Sigmoid colon (tissue), 7 donors: ENCODE measurements around the gene PRSS2. TPM values are rescaled to one million over a fixed set of nuclear protein-coding genes. Genes with fewer than 3 reads are reported as not detected.

Source experiments
- DNase-seq: peaks from one replicate; pipeline ENCODE4 v3.0.0-alpha.2; 2019
- H3K27ac ChIP-seq, 4 donors: fragments of 200-600 bp; sonication (generic); one replicate each; pipeline ENCODE4 v1.5.1; 2016 to 2019; ENCODE audit warnings: mild to moderate bottlenecking in 1 of 4
- H3K27me3 ChIP-seq, 3 donors: fragments of 200-600 bp; sonication (generic); one replicate each; pipeline ENCODE4 v1.5.1; 2019; ENCODE audit warnings: mild to moderate bottlenecking in 1 of 3
- H3K36me3 ChIP-seq, 4 donors: fragments of 200-600 bp; sonication (generic); one replicate each; pipeline ENCODE4 v1.5.1; 2016 to 2019
- H3K4me1 ChIP-seq, 4 donors: fragments of 200-600 bp; sonication (generic); one replicate each; pipeline ENCODE4 v1.5.1; 2017 to 2019
- H3K4me3 ChIP-seq, 4 donors: fragments of 200-600 bp; sonication (generic); one replicate each; pipeline ENCODE4 v1.5.1; 2017 to 2019; ENCODE audit warnings: mild to moderate bottlenecking in 2 of 4, moderate library complexity in 1 of 4
- H3K9me3 ChIP-seq, 4 donors: fragments of 200-600 bp in 3 of 4; sonication (generic) in 3 of 4; one replicate each; pipeline versions ENCODE4 v1.5.1 to v1.6.1; 2013 to 2019
- EP300 ChIP-seq, 4 donors: sonication (generic); formaldehyde crosslinking; IDR thresholded peaks; one replicate each; pipeline ENCODE4 v1.6.1; 2017; ENCODE audit warnings: antibody characterized with exemption in 4 of 4
- POLR2A ChIP-seq, 2 donors: fragments of 450-650 bp; IDR thresholded peaks; one replicate each; pipeline ENCODE4 v1.6.1; 2016; ENCODE audit warnings: antibody characterized with exemption in 2 of 2, mild to moderate bottlenecking in 2 of 2, moderate library complexity in 2 of 2
- POLR2AphosphoS5 ChIP-seq, 4 donors: sonication (generic); formaldehyde crosslinking; IDR thresholded peaks; one replicate each; pipeline ENCODE4 v1.6.1; 2017; ENCODE audit warnings: antibody characterized with exemption in 4 of 4
- WGBS, 2 donors: extraction: QIAGEN DNeasy Blood & Tissue Kit; methylation state at CpG; one replicate each; pipeline ENCODE4 v1.1.7; 2013; 5-methylcytosine and 5-hydroxymethylcytosine counted together
- intact Hi-C: fragments of 100-400 bp; cut with DNase I; formaldehyde crosslinking; loops from one replicate; pipeline ENCODE4 v1.15.1; 2023
- polyA plus RNA-seq, 3 donors: library from polyadenylated mRNA; stranded (reverse); fragments of 200-250 nt; gene quantifications; one replicate each; pipeline ENCODE4 v1.2.3, GENCODE V29; 2013
- total RNA-seq, 4 donors: library from RNA; depleted of rRNA; stranded (reverse); fragments of >200 nt; gene quantifications; one replicate each; pipeline ENCODE4 v1.1.0, GENCODE V29; 2016
- TF ChIP-seq, protein P1 (sequence below), 4 experiments: fragments of 450-650 bp in 3 of 4; fragments of 200-600 bp in 1 of 4; IDR thresholded peaks; one replicate each; pipeline ENCODE4 v1.5.1; 2016 to 2019; ENCODE audit warnings: antibody characterized with exemption in 4 of 4, mild to moderate bottlenecking in 3 of 4, moderate library complexity in 2 of 4
- donor health status: healthy with polysubstance abuse.
- donor health status: Bipolar disorder and iron deficiency.
- donor health status: healthy.

PRSS2 gene
- total and polyA plus RNA-seq, 7 donors, result 1.4 to 30.0 (median 3.0) TPM; not detected in 4

DNA sequence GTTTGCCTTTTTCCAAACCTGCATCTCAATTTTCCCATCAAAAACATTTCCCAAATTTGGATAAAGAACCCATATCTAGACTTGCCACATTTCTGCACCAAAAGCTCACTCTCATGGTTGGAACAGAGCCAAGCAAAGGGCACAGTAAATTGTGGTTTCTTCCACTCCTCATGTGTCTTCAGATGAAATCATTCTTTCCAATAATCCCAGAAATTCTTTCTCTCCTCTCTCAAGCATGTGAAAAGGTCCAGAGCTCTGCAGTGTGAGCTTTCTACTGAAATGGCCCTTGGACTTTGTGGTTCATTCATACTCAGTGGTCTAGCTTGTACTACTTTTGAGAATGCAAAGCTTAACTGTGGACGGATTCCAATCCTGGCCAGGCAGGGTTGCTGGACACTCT, 19.8 kb downstream of the PRSS2 start:
- no peaks in the 10 kb centered on the region for H3K36me3 ChIP-seq
- H3K4me3 ChIP-seq, result no peak overlapping the region
- no peaks in the 10 kb centered on the region for H3K4me1 ChIP-seq
- WGBS, 2 donors, result 80 to 94% methylated on average over 1 of the region's 1 CpG
- H3K27ac ChIP-seq, result no peak overlapping the region
- H3K27me3 ChIP-seq, result peaks cover 0 to 29% (median 6%) of the 10 kb centered on the region in 3 donors
- intact Hi-C loops, result no loop called here
- TF ChIP-seq POLR2AphosphoS5 (IDR thresholded peaks at IDR 0.05) (no peak), EP300 (IDR thresholded peaks at IDR 0.05) (no peak), POLR2A (IDR thresholded peaks at IDR 0.05) (no peak)
- TF ChIP-seq, protein P1, sequence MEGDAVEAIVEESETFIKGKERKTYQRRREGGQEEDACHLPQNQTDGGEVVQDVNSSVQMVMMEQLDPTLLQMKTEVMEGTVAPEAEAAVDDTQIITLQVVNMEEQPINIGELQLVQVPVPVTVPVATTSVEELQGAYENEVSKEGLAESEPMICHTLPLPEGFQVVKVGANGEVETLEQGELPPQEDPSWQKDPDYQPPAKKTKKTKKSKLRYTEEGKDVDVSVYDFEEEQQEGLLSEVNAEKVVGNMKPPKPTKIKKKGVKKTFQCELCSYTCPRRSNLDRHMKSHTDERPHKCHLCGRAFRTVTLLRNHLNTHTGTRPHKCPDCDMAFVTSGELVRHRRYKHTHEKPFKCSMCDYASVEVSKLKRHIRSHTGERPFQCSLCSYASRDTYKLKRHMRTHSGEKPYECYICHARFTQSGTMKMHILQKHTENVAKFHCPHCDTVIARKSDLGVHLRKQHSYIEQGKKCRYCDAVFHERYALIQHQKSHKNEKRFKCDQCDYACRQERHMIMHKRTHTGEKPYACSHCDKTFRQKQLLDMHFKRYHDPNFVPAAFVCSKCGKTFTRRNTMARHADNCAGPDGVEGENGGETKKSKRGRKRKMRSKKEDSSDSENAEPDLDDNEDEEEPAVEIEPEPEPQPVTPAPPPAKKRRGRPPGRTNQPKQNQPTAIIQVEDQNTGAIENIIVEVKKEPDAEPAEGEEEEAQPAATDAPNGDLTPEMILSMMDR (IDR thresholded peaks at IDR 0.05), result no peak
- no peak for DNase-seq
- H3K9me3 ChIP-seq, result no peaks in the 10 kb centered on the region

- no peak overlapping the region for H3K4me3 ChIP-seq
- intact Hi-C loops, result no loop called here
- no peak for DNase-seq
- no peaks in the 10 kb centered on the region for H3K9me3 ChIP-seq
- peaks cover 0 to 3% (median 1%) of the 10 kb centered on the region in 4 donors for H3K4me1 ChIP-seq
- 81 to 82% methylated on average over 7 of the region's 7 CpGs for WGBS, 2 donors
- H3K27me3 ChIP-seq, result peaks cover 3 to 39% (median 12%) of the 10 kb centered on the region in 3 donors
- no peaks in the 10 kb centered on the region for H3K36me3 ChIP-seq
- TF ChIP-seq, protein P1 (IDR thresholded peaks at IDR 0.05), result no peak
- TF ChIP-seq POLR2A (IDR thresholded peaks at IDR 0.05), result no peak
- no peak for TF ChIP-seq EP300 (IDR thresholded peaks at IDR 0.05)
- no peak for TF ChIP-seq POLR2AphosphoS5 (IDR thresholded peaks at IDR 0.05)
- H3K27ac ChIP-seq, result no peak overlapping the region
Observed at GRCh38 chr7:142791502-142791901, 20.7 kb downstream of the PRSS2 start.

DNA sequence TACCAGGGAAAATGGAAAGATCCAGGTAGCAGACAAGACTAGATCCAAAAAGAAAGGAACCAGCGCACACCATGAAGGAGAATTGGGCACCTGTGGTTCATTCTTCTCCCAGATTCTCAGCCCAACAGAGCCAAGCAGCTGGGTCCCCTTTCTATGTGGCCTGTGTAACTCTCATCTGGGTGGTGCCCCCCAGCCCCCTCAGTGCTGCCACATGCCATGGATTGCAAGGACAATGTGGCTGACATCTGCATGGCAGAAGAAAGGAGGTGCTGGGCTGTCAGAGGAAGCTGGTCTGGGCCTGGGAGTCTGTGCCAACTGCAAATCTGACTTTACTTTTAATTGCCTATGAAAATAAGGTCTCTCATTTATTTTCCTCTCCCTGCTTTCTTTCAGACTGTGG, 21.4 kb downstream of the PRSS2 start:
- Histone ChIP-seq H3K9me3 (no peaks in the 10 kb centered on the region), H3K4me1 (peaks cover 0 to 10% (median 8%) of the 10 kb centered on the region in 4 donors), H3K27ac (no peak overlapping the region), H3K27me3 (peaks cover 9 to 45% (median 18%) of the 10 kb centered on the region in 3 donors), H3K36me3 (no peaks in the 10 kb centered on the region), H3K4me3 (no peak overlapping the region)
- intact Hi-C loops, result no loop called here
- 82 to 97% methylated on average over 1 of the region's 1 CpG for WGBS, 2 donors
- no peak for TF ChIP-seq POLR2AphosphoS5 (IDR thresholded peaks at IDR 0.05)
- TF ChIP-seq, protein P1 (IDR thresholded peaks at IDR 0.05), result no peak
- TF ChIP-seq EP300 (IDR thresholded peaks at IDR 0.05), result no peak
- no peak for TF ChIP-seq POLR2A (IDR thresholded peaks at IDR 0.05)
- DNase-seq, result no peak

GRCh38 chr7:142792593-142792992, 21.8 kb downstream of the PRSS2 start:
- intact Hi-C loops, result no loop called here
- no peak for DNase-seq
- H3K27me3 ChIP-seq, result peaks cover 14 to 50% (median 23%) of the 10 kb centered on the region in 3 donors
- TF ChIP-seq POLR2AphosphoS5 (IDR thresholded peaks at IDR 0.05) (no peak), EP300 (IDR thresholded peaks at IDR 0.05) (no peak), POLR2A (IDR thresholded peaks at IDR 0.05) (no peak)
- TF ChIP-seq, protein P1 (IDR thresholded peaks at IDR 0.05), result no peak
- peaks cover 0 to 14% (median 12%) of the 10 kb centered on the region in 4 donors for H3K4me1 ChIP-seq
- no peak overlapping the region for H3K27ac ChIP-seq
- no peaks in the 10 kb centered on the region for H3K36me3 ChIP-seq
- no peak overlapping the region for H3K4me3 ChIP-seq
- WGBS, 2 donors, result 86% methylated on average over 2 of the region's 2 CpGs
- H3K9me3 ChIP-seq, result no peaks in the 10 kb centered on the region

- no peak overlapping the region for H3K27ac ChIP-seq
- no peak overlapping the region for H3K4me3 ChIP-seq
- no peaks in the 10 kb centered on the region for H3K36me3 ChIP-seq
- H3K27me3 ChIP-seq, result peaks cover 19 to 55% (median 29%) of the 10 kb centered on the region in 3 donors
- H3K4me1 ChIP-seq, result peaks cover 0 to 18% (median 17%) of the 10 kb centered on the region in 4 donors
- no peak for DNase-seq
- WGBS, 2 donors, result 70 to 77% methylated on average over 5 of the region's 5 CpGs
- TF ChIP-seq, protein P1 (IDR thresholded peaks at IDR 0.05), result no peak
- no peak for TF ChIP-seq EP300 (IDR thresholded peaks at IDR 0.05)
- no peak for TF ChIP-seq POLR2AphosphoS5 (IDR thresholded peaks at IDR 0.05)
- TF ChIP-seq POLR2A (IDR thresholded peaks at IDR 0.05), result no peak
- H3K9me3 ChIP-seq, result no peaks in the 10 kb centered on the region
- intact Hi-C loops, result no loop called here
Observed at GRCh38 chr7:142793156-142793555, 22.4 kb downstream of the PRSS2 start.
